ENCODE measurements around the gene SLIT1.

The SLIT1 gene

GRCh38 chr10:97075961-97076525 is 109.7 kb downstream of the SLIT1 start:
- H3K27ac ChIP-seq (ENCODE audit: low read depth, low read length, poor library complexity, severe bottlenecking), result no peak overlapping the region
- no peaks in the 10 kb centered on the region for H3K9me3 ChIP-seq (ENCODE audit: low read length)
- H3K36me3 ChIP-seq (ENCODE audit: insufficient read depth, low read length), result no peaks in the 10 kb centered on the region
- no peak overlapping the region for H3K9ac ChIP-seq (ENCODE audit: low read length)
- H4K20me1 ChIP-seq (ENCODE audit: insufficient read depth, low read length), result no peaks in the 10 kb centered on the region
- no peaks in the 10 kb centered on the region for H3F3A ChIP-seq (ENCODE audit: insufficient read depth, low read length)
- no peak overlapping the region for H3K4me3 ChIP-seq (ENCODE audit: low read depth, low read length, poor library complexity, severe bottlenecking)
- TF ChIP-seq CTCF (IDR thresholded peaks at IDR 0.05; ENCODE audit: low read length) (no peak), EZH2 (IDR thresholded peaks at IDR 0.05; ENCODE audit: borderline replicate concordance, low read length) (no peak)
- no peaks in the 10 kb centered on the region for H3K79me2 ChIP-seq (ENCODE audit: insufficient read depth, low read length)
- H3K9me2 ChIP-seq (ENCODE audit: low read depth, low read length), result no peaks in the 10 kb centered on the region
- H3K4me1 ChIP-seq (ENCODE audit: insufficient read depth, low read length, severe bottlenecking), result no peaks in the 10 kb centered on the region
- H2AFZ ChIP-seq (ENCODE audit: low read length), result no peak overlapping the region
- H3K4me2 ChIP-seq (ENCODE audit: low read length), result no peak overlapping the region
- no peaks in the 10 kb centered on the region for H3K27me3 ChIP-seq (ENCODE audit: insufficient read depth, low read length)

- Histone ChIP-seq H3K9me3 (ENCODE audit: low read length) (no peaks in the 10 kb centered on the region), H3K9me2 (ENCODE audit: low read depth, low read length) (no peaks in the 10 kb centered on the region), H3K4me2 (ENCODE audit: low read length) (no peak overlapping the region), H3K4me1 (ENCODE audit: insufficient read depth, low read length, severe bottlenecking) (no peaks in the 10 kb centered on the region), H3K4me3 (ENCODE audit: low read depth, low read length, poor library complexity, severe bottlenecking) (no peak overlapping the region), H4K20me1 (ENCODE audit: insufficient read depth, low read length) (no peaks in the 10 kb centered on the region), H3K36me3 (ENCODE audit: insufficient read depth, low read length) (no peaks in the 10 kb centered on the region), H3K27ac (ENCODE audit: low read depth, low read length, poor library complexity, severe bottlenecking) (no peak overlapping the region), H3F3A (ENCODE audit: insufficient read depth, low read length) (no peaks in the 10 kb centered on the region), H3K9ac (ENCODE audit: low read length) (no peak overlapping the region), H3K27me3 (ENCODE audit: insufficient read depth, low read length) (no peaks in the 10 kb centered on the region), H3K79me2 (ENCODE audit: insufficient read depth, low read length) (no peaks in the 10 kb centered on the region), H2AFZ (ENCODE audit: low read length) (no peak overlapping the region)
- TF ChIP-seq EZH2 (IDR thresholded peaks at IDR 0.05; ENCODE audit: borderline replicate concordance, low read length) (no peak), CTCF (IDR thresholded peaks at IDR 0.05; ENCODE audit: low read length) (no peak)
Measured at GRCh38 chr10:97075421-97075820, 110.3 kb downstream of the SLIT1 start.

GRCh38 chr10:97074256-97075145 is 111.3 kb downstream of the SLIT1 start:
- Histone ChIP-seq H3K4me3 (ENCODE audit: low read depth, low read length, poor library complexity, severe bottlenecking) (no peak overlapping the region), H4K20me1 (ENCODE audit: insufficient read depth, low read length) (no peaks in the 10 kb centered on the region), H3K4me1 (ENCODE audit: insufficient read depth, low read length, severe bottlenecking) (no peaks in the 10 kb centered on the region), H3K27me3 (ENCODE audit: insufficient read depth, low read length) (no peaks in the 10 kb centered on the region), H3K9me3 (ENCODE audit: low read length) (no peaks in the 10 kb centered on the region), H3F3A (ENCODE audit: insufficient read depth, low read length) (no peaks in the 10 kb centered on the region), H2AFZ (ENCODE audit: low read length) (no peak overlapping the region), H3K79me2 (ENCODE audit: insufficient read depth, low read length) (no peaks in the 10 kb centered on the region), H3K36me3 (ENCODE audit: insufficient read depth, low read length) (no peaks in the 10 kb centered on the region), H3K9me2 (ENCODE audit: low read depth, low read length) (no peaks in the 10 kb centered on the region), H3K9ac (ENCODE audit: low read length) (no peak overlapping the region), H3K27ac (ENCODE audit: low read depth, low read length, poor library complexity, severe bottlenecking) (no peak overlapping the region), H3K4me2 (ENCODE audit: low read length) (no peak overlapping the region)
- no peak for TF ChIP-seq EZH2 (IDR thresholded peaks at IDR 0.05; ENCODE audit: borderline replicate concordance, low read length)
- TF ChIP-seq CTCF (IDR thresholded peaks at IDR 0.05; ENCODE audit: low read length), result no peak
